CD4-positive, alpha-beta T cell treated with Interleukin-4 for 1 hour (primary cell): ENCODE results near the gene TTC24.

Experiments used
- DNase-seq, 2 donors: peaks; one replicate each; pipeline ENCODE4 v3.0.0-alpha.2; 2020 to 2022

The TTC24 gene

DNA sequence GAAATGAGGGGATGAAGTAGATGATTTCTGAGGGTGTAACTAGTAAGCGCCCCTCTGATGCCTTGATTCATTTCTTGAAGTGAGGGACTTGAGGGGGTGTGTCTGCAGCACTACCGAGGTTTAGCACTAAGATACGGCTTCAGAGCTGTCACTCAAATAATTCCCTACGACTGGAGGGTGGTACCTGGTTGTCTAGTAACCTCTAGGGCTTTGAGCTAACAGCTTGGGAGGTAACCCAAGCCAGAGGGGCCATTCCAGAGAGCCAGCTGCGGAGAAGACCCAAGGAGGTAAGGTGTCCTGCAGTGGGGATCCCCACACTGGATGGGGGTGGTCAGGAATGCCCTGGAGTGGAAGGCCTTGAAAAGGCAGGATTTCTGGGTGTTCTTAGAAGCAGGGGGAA, at the start of gene TTC24:
Gene TTC24 (plus strand): TSS at position 252 of the 400 bp plus-strand sequence. CDS start 1,642 bp downstream, outside the sequence.
- no peak for DNase-seq

GRCh38 chr1:156530006-156530405, 49.5 kb upstream of the TTC24 start:
- DNase-seq, result no peak

DNA sequence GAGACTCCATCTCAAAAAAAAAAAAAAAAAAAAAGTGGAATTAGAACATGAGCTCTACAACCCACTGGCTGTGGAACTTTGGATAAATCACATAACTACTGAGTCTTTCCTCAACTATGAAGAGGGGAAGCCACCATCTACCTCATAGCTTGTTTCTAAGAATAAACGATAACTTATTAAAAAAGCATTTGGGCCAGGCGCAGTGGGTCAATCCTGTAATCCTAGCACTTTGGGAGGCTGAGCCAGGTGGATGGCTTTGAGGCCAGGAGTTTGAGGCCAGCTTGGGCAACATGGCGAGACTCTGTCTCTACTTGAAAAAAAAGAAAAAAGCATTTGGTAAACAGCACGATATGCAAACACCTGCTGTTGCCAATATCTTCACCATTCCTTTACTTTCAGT, 47.1 kb upstream of the TTC24 start:
- DNase-seq, result no peak

GRCh38 chr1:156533568-156534220, 45.8 kb upstream of the TTC24 start:
- DNase-seq, result no peak

GRCh38 chr1:156534424-156535060, 45.0 kb upstream of the TTC24 start:
- no peak for DNase-seq

- DNase-seq, result no peak
Measured at GRCh38 chr1:156537027-156537426, 42.5 kb upstream of the TTC24 start.

GRCh38 chr1:156538711-156539440, 40.6 kb upstream of the TTC24 start:
- no peak for DNase-seq

GRCh38 chr1:156539818-156540355, 39.6 kb upstream of the TTC24 start:
- no peak for DNase-seq

- no peak for DNase-seq
Measured at GRCh38 chr1:156540955-156541354, 38.6 kb upstream of the TTC24 start.

- DNase-seq, result no peak
Measured at GRCh38 chr1:156543066-156543465, 36.5 kb upstream of the TTC24 start.

- no peak for DNase-seq
Measured at GRCh38 chr1:156544592-156545102, 34.9 kb upstream of the TTC24 start.

DNA sequence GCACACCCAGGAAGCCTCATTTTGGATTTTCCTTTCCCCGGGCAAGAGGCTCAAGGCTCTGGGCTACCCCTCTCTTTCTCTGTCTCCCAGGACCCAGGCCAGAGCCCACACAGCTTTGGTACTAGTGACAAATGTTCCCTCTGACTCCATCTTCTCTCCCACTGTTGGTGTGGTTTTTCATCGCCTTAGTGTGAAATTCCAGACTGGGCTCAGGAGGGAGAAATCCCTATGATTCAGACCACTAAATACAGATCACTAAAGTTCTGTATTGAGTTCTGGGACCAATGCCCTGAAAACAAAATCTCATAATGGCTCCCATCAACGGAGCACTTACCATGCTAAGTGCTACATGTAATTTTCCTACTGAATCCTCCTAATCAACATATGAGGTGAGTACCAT, 33.3 kb upstream of the TTC24 start:
- no peak for DNase-seq

DNA sequence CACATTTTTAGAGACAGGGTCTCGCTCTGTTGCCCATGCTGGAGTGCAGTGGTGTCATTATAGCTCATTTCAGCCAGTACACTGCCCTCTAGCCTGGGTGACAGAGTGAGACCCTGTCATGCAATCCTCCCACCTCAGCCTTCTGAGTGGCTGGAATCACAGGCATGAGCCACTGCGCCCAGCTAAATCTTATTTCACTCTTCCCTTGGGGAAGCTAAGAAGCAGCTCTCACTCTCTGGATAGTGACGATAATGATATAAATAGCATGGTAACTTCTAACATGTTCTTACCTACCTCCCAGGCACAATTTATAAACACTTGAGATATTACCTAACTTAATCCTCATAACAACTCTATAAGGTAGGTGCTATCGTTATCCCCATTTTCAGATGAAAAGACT, 32.1 kb upstream of the TTC24 start:
- DNase-seq, result no peak

GRCh38 chr1:156547982-156548381, 31.5 kb upstream of the TTC24 start:
- DNase-seq, result no peak

GRCh38 chr1:156549390-156549789, 30.1 kb upstream of the TTC24 start:
- no peak for DNase-seq

DNA sequence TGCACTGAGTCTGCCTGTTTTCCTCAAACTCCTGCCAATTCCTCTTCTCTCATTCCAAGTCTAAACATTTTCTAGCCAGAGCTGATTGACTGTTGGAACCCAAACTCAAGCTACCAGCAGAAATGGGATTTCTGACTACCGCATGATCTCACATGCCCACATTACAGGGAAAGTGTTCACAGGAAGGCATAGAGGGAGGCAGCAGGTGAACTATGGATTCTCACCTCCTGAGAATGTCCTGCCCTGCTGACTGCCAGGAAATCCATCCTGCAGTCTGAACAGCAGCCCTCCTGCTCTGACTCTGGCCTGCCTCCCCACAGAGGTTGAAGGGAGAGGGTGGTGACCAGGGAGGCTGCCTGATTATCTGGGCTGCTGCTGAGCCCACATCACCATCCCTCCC, 29.7 kb upstream of the TTC24 start:
- DNase-seq, result no peak

GRCh38 chr1:156550346-156550745, 29.2 kb upstream of the TTC24 start:
- no peak for DNase-seq

DNA sequence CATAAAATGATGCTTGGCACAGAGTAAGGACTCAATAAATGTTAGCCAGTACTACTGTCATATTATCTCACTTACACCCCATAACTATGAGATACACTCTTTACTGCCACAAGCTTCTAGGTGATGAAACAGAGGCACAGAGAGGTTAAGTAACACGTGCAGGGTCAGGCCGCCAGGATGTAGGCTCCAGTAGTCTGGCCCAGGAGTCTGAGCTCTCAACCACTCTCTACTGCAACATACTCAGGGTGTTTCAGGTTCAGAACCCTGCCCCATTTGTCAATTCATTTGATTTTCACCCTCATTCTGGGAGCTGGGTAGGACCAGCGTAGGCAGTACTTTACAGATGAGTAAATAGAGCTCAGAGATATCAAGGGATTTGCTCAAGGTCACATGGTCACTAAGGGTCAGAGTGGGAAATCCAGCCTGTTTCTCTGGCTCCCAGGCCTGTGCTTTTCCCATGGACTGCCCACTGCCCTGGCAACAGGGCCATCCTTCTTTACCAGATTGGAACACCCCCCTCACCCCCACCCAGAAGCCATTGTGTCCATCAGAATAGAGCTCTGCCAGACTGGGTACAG, 28.4 kb upstream of the TTC24 start:
- DNase-seq, result no peak

DNA sequence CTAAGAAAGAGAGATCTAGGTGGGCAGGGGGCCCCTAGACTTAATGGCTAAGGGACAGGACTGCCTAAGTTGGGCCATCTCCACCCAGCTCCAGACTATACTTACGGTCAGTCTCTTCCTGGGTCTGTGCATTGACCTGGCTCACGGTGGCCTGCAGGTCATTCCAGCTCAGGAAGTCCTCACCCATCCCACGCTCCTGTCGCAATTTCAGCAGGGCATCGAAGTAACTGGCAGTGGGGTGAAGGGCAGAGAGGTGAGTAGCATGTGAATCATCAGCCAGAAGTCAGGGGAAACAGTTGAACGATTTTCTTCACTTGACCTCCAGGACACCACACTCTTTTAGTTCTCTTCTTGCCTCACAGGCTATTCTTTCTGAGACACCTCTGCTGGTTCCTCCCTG, 27.7 kb upstream of the TTC24 start:
- DNase-seq, result peak in 1 of 2 donors; percentile 35

DNA sequence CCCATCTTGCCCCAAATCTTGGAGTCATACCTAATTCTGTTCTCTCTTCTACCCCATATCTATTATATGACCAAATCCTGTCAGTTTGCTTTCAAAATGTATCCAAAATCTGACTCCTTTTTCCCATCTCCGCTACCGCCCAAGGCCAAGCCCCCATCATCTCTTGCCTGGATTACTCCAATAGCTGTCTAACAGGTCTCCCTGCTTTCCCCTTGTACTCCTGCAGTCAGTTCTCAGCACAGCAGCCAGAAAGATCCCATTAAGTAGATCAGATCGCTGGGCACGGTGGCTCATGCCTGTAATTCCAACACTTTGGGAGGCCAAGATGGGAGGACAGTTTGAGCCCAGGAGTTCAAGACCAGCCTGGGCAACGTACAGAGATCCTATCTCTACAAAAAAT, 27.0 kb upstream of the TTC24 start:
- DNase-seq, result no peak

GRCh38 chr1:156552937-156553336, 26.6 kb upstream of the TTC24 start:
- DNase-seq, result peak in 1 of 2 donors; percentile 72

GRCh38 chr1:156553860-156554485, 25.6 kb upstream of the TTC24 start:
- DNase-seq, result no peak

GRCh38 chr1:156554971-156555370, 24.6 kb upstream of the TTC24 start:
- no peak for DNase-seq
